GM23338 (cell line): ENCODE data around the gene ARHGAP27. TPM values are rescaled to one million over a fixed set of nuclear protein-coding genes. Genes with fewer than 3 reads are reported as not detected.

Experiments used
- ATAC-seq: fragments of 200-7000 bp; cut with Tn5 transposase; 3 replicates; pipeline ENCODE4 v1.9.1; 2020
- DNase-seq: peaks from one replicate; pipeline ENCODE4 v3.0.0-alpha.2; 2015; ENCODE audit warnings: low spot score
- H2AFZ ChIP-seq: fragments of 200-600 bp; sonication (generic); 2 replicates; pipeline ENCODE4 v1.8.0; 2016; ENCODE audit warnings: antibody characterized with exemption, mild to moderate bottlenecking, moderate library complexity
- H3F3A ChIP-seq: fragments of 200-600 bp; sonication (generic); replicated peaks from 2 replicates; pipeline ENCODE4 v1.8.0; 2017; ENCODE audit warnings: antibody characterized with exemption, mixed run types, low read depth
- H3K27ac ChIP-seq: fragments of 200-600 bp; sonication (generic); 2 replicates; pipeline ENCODE4 v1.6.1; 2016; ENCODE audit warnings: low read depth
- H3K27me3 ChIP-seq: fragments of 200-600 bp; sonication (generic); 2 replicates; pipeline ENCODE4 v1.8.0; 2016; ENCODE audit warnings: mild to moderate bottlenecking, mixed run types, moderate library complexity; ENCODE audit not compliant: insufficient read depth
- H3K36me3 ChIP-seq: fragments of 200-600 bp; sonication (generic); 2 replicates; pipeline ENCODE4 v1.8.0; 2016; ENCODE audit warnings: mild to moderate bottlenecking; ENCODE audit not compliant: insufficient read depth
- H3K4me1 ChIP-seq: fragments of 200-600 bp; sonication (generic); 2 replicates; pipeline ENCODE4 v1.8.0; 2016; ENCODE audit warnings: mild to moderate bottlenecking, moderate library complexity; ENCODE audit not compliant: insufficient read depth
- H3K4me2 ChIP-seq: fragments of 200-600 bp; sonication (generic); 2 replicates; pipeline ENCODE4 v1.7.1; 2017; ENCODE audit warnings: mixed run types
- H3K4me3 ChIP-seq: fragments of 200-600 bp; sonication (generic); 2 replicates; pipeline ENCODE4 v1.6.1; 2016; ENCODE audit warnings: mixed run types
- H3K79me2 ChIP-seq: fragments of 200-600 bp; sonication (generic); replicated peaks from 2 replicates; pipeline ENCODE4 v1.8.0; 2017; ENCODE audit warnings: mild to moderate bottlenecking; ENCODE audit not compliant: insufficient read depth
- H3K9me2 ChIP-seq: fragments of 200-600 bp; sonication (generic); 2 replicates; pipeline ENCODE4 v1.8.0; 2017; ENCODE audit not compliant: insufficient read depth
- H4K20me1 ChIP-seq: fragments of 200-600 bp; sonication (generic); replicated peaks from 2 replicates; pipeline ENCODE4 v1.8.0; 2017; ENCODE audit warnings: mild to moderate bottlenecking; ENCODE audit not compliant: insufficient read depth
- H3K27ac Mint-ChIP-seq: 2 replicates; pipeline ENCODE4 v1.8.0; 2020; ENCODE audit warnings: inconsistent platforms, mild to moderate bottlenecking, moderate library complexity, mixed read lengths
- H3K27me3 Mint-ChIP-seq: 3 replicates; pipeline ENCODE4 v1.8.0; 2022; ENCODE audit warnings: low read depth, mild to moderate bottlenecking, moderate library complexity, mixed read lengths, inconsistent platforms; ENCODE audit not compliant: insufficient read depth, poor library complexity
- H3K36me3 Mint-ChIP-seq: 3 replicates; pipeline ENCODE4 v1.8.0; 2021; ENCODE audit warnings: low read depth, mild to moderate bottlenecking, inconsistent platforms, moderate library complexity, mixed read lengths
- H3K4me1 Mint-ChIP-seq: 3 replicates; pipeline ENCODE4 v1.8.0; 2020; ENCODE audit warnings: mild to moderate bottlenecking, inconsistent platforms, mixed read lengths
- H3K4me3 Mint-ChIP-seq: 3 replicates; pipeline ENCODE4 v1.8.0; 2021; ENCODE audit warnings: moderate library complexity, mild to moderate bottlenecking, inconsistent platforms, mixed read lengths
- H3K9me3 Mint-ChIP-seq: 3 replicates; pipeline ENCODE4 v1.8.0; 2020; ENCODE audit warnings: moderate library complexity, mild to moderate bottlenecking, inconsistent platforms, mixed read lengths
- CREB1 ChIP-seq: fragments of 250-450 bp; sonication (Bioruptor Pico); IDR thresholded peaks from 2 replicates; pipeline ENCODE4 v1.5.0; 2020; ENCODE audit warnings: low read depth, mild to moderate bottlenecking, moderate library complexity
- CTCF ChIP-seq, 2 experiments: fragments of 200-600 bp in 1 of 2; sonication (generic) in 1 of 2; conservative IDR thresholded peaks; 2 replicates each; pipeline versions ENCODE4 v1.5.1 to v1.6.1; 2016 to 2017; ENCODE audit warnings: antibody characterized with exemption in 2 of 2, low read depth in 2 of 2, mild to moderate bottlenecking in 2 of 2, moderate library complexity in 1 of 2
- ETS1 ChIP-seq: IDR thresholded peaks from 2 replicates; pipeline ENCODE4 v1.6.1; 2016; ENCODE audit warnings: antibody characterized with exemption
- EZH2 ChIP-seq: fragments of 200-600 bp; sonication (generic); IDR thresholded peaks from one replicate; pipeline ENCODE4 v1.8.0; 2017; ENCODE audit warnings: antibody characterized with exemption, mild to moderate bottlenecking, low read depth; ENCODE audit not compliant: unreplicated experiment
- EZH2phosphoT487 ChIP-seq: fragments of 200-600 bp; sonication (generic); IDR thresholded peaks from one replicate; pipeline ENCODE4 v1.8.1; 2018; ENCODE audit warnings: antibody characterized with exemption; ENCODE audit not compliant: unreplicated experiment
- JUNB ChIP-seq: IDR thresholded peaks from one replicate; pipeline ENCODE4 v1.6.1; 2016; ENCODE audit warnings: antibody characterized with exemption; ENCODE audit not compliant: unreplicated experiment
- POLR2AphosphoS5 ChIP-seq: IDR thresholded peaks from 2 replicates; pipeline ENCODE4 v1.6.1; 2016; ENCODE audit warnings: antibody characterized with exemption, low read depth
- REST ChIP-seq: IDR thresholded peaks from one replicate; pipeline ENCODE4 v1.6.1; 2018; ENCODE audit warnings: antibody characterized with exemption; ENCODE audit not compliant: unreplicated experiment
- STAT1 ChIP-seq: IDR thresholded peaks from one replicate; pipeline ENCODE4 v1.6.1; 2016; ENCODE audit warnings: antibody characterized with exemption; ENCODE audit not compliant: unreplicated experiment
- ZNF114 ChIP-seq: fragments of 250-450 bp; sonication (Bioruptor Pico); IDR thresholded peaks from 2 replicates; pipeline ENCODE4 v1.5.0; 2020; ENCODE audit warnings: mild to moderate bottlenecking, moderate library complexity
- ZNF331 ChIP-seq: fragments of 250-450 bp; sonication (Bioruptor Pico); IDR thresholded peaks from 2 replicates; pipeline ENCODE4 v1.5.0; 2020; ENCODE audit warnings: low read depth, mild to moderate bottlenecking, moderate library complexity
- ZNF462 ChIP-seq: fragments of 250-450 bp; sonication (Bioruptor Pico); IDR thresholded peaks from 2 replicates; pipeline ENCODE4 v1.5.0; 2020; ENCODE audit warnings: mild to moderate bottlenecking, moderate library complexity
- long read RNA-seq: library from polyadenylated mRNA; unstranded; transcript quantifications from one replicate; pipeline ENCODE4 v2.0.0, GENCODE V29; 2020; ENCODE audit not compliant: unreplicated experiment
- polyA plus RNA-seq: library from polyadenylated mRNA; unstranded; fragments of >200 nt; fragmentation: Nextera tagmentation; extraction: Ambion mirVana; gene quantifications from 2 replicates; pipeline ENCODE4 v1.2.1, GENCODE V29; 2016
- total RNA-seq: library from RNA; depleted of rRNA; stranded (reverse); fragments of >200 nt; shearing (Covaris generic); gene quantifications from 2 replicates; pipeline ENCODE4 v1.2.3, GENCODE V29; 2014; rRNA removed

Gene ARHGAP27
- total RNA-seq (14.3 and 17.7 TPM in 2 replicates), polyA plus RNA-seq (5.3 and 5.9 TPM in 2 replicates)
- long read RNA-seq: 0 reads

- Histone ChIP-seq H3K27me3 (peaks cover 47% of the 10 kb centered on the region), H3K9me2 (no peaks in the 10 kb centered on the region), H4K20me1 (no peaks in the 10 kb centered on the region), H3K79me2 (no peaks in the 10 kb centered on the region), H3F3A (peaks cover 18% of the 10 kb centered on the region), H3K27ac (no peak within 1 kb of the TSS), H2AFZ (peak within 1 kb of the TSS; percentile 94; the same call in 1 of the 2 replicates), H3K4me3 (peak within 1 kb of the TSS; percentile 84), H3K4me2 (peak within 1 kb of the TSS; percentile 94), H3K4me1 (peaks cover 10% of the 10 kb centered on the region), H3K36me3 (no peaks in the 10 kb centered on the region)
- TF ChIP-seq ETS1: no peak
- no peak for TF ChIP-seq POLR2AphosphoS5
- TF ChIP-seq JUNB: no peak
- no peak for TF ChIP-seq REST
- TF ChIP-seq ZNF114 (CRISPR knock-in tag): no peak
- no peak for TF ChIP-seq ZNF331 (CRISPR knock-in tag)
- TF ChIP-seq CTCF (conservative IDR thresholded peaks at IDR 0.05; ENCODE audit: low read depth in 2 of 2): no peak
- no peak for TF ChIP-seq EZH2
- TF ChIP-seq EZH2phosphoT487: no peak
- TF ChIP-seq ZNF462 (CRISPR knock-in tag): no peak
- TF ChIP-seq STAT1: no peak
- TF ChIP-seq CREB1 (CRISPR knock-in tag): no peak
- peaks cover 3% of the 10 kb centered on the region; the same call in 1 of the 3 replicates for H3K36me3 Mint-ChIP-seq
- peaks cover 53% of the 10 kb centered on the region for H3K27me3 Mint-ChIP-seq
- ATAC-seq: peak; percentile 7
- H3K4me3 Mint-ChIP-seq: peak within 1 kb of the TSS; percentile 78
- peaks cover 6% of the 10 kb centered on the region for H3K9me3 Mint-ChIP-seq
- H3K27ac Mint-ChIP-seq: no peak within 1 kb of the TSS
- peak; percentile 78 for DNase-seq
- H3K4me1 Mint-ChIP-seq: peaks cover 38% of the 10 kb centered on the region
Observed at GRCh38 chr17:45432405-45433158, at the start of gene ARHGAP27. ARHGAP27 (minus strand) TSS chr17:45432870; CDS start chr17:45430279, 2,591 bp downstream.
